Midbrain (tissue), 1 donor: ENCODE data around the gene FBXL7.

Source experiments
- DNase-seq: peaks from one replicate; lab custom pipeline; 2025; lab: John Stamatoyannopoulos, UW

FBXL7 gene

GRCh38 chr5:15579193-15579990 is 79.4 kb downstream of the FBXL7 start:
- DNase-seq, result no peak

GRCh38 chr5:15584528-15584927 is 84.5 kb downstream of the FBXL7 start:
- DNase-seq, result no peak

GRCh38 chr5:15585128-15585527 is 85.1 kb downstream of the FBXL7 start:
- no peak for DNase-seq

GRCh38 chr5:15585841-15586591 is 86.0 kb downstream of the FBXL7 start:
- no peak for DNase-seq

GRCh38 chr5:15587916-15588315 is 87.9 kb downstream of the FBXL7 start:
- no peak for DNase-seq

GRCh38 chr5:15592728-15593127 is 92.7 kb downstream of the FBXL7 start:
- no peak for DNase-seq

GRCh38 chr5:15594977-15595568 is 95.1 kb downstream of the FBXL7 start:
- no peak for DNase-seq

- DNase-seq, result no peak
Measured at GRCh38 chr5:15595929-15596328, 95.9 kb downstream of the FBXL7 start.

- DNase-seq, result no peak
Measured at GRCh38 chr5:15596936-15597335, 97.0 kb downstream of the FBXL7 start.

GRCh38 chr5:15597804-15598203 is 97.8 kb downstream of the FBXL7 start:
- no peak for DNase-seq

- DNase-seq, result no peak
Measured at GRCh38 chr5:15598294-15598902, 98.4 kb downstream of the FBXL7 start.

GRCh38 chr5:15600035-15600434 is 100.1 kb downstream of the FBXL7 start:
- DNase-seq, result no peak

- DNase-seq, result no peak
Measured at GRCh38 chr5:15601274-15601673, 101.3 kb downstream of the FBXL7 start.

GRCh38 chr5:15601853-15602252 is 101.9 kb downstream of the FBXL7 start:
- DNase-seq, result no peak

GRCh38 chr5:15604986-15605385 is 105.0 kb downstream of the FBXL7 start:
- DNase-seq, result no peak

GRCh38 chr5:15606197-15606596 is 106.2 kb downstream of the FBXL7 start:
- DNase-seq, result no peak

GRCh38 chr5:15607076-15607475 is 107.1 kb downstream of the FBXL7 start:
- no peak for DNase-seq

- peak; percentile 20 for DNase-seq
Measured at GRCh38 chr5:15609076-15609725, 109.2 kb downstream of the FBXL7 start.

- DNase-seq, result no peak
Measured at GRCh38 chr5:15610216-15610615, 110.2 kb downstream of the FBXL7 start.

GRCh38 chr5:15611008-15611407 is 111.0 kb downstream of the FBXL7 start:
- no peak for DNase-seq

- no peak for DNase-seq
Measured at GRCh38 chr5:15612915-15613635, 113.1 kb downstream of the FBXL7 start.
